Measurements from ENCODE around the gene CD99. TPM values are rescaled to one million over a fixed set of nuclear protein-coding genes. Genes with fewer than 3 reads are reported as not detected.

CD99 gene
- total RNA-seq, 4 donors from 2014 or later, result 162 to 192 (median 179) TPM

- DNase-seq (ENCODE audit: low spot score in 2 of 2), result no peak
- no peak overlapping the region for H3K4me3 ChIP-seq
- H3K36me3 ChIP-seq, result no peaks in the 10 kb centered on the region
- H3K27me3 ChIP-seq, result no peaks in the 10 kb centered on the region
- H3K4me1 ChIP-seq, result peaks cover 83% of the 10 kb centered on the region
- H3K9me3 ChIP-seq, result no peaks in the 10 kb centered on the region
- TF ChIP-seq POLR2AphosphoS5 (IDR thresholded peaks at IDR 0.05) (no peak), CTCF (IDR thresholded peaks at IDR 0.05) (no peak), POLR2A (IDR thresholded peaks at IDR 0.05) (no peak), EP300 (IDR thresholded peaks at IDR 0.05) (no peak)
- H3K27ac ChIP-seq, result no peak overlapping the region
- WGBS, result 96% methylated on average over 9 of the region's 9 CpGs
These were observed 9.6 kb downstream of the CD99 start for GRCh38 chrX:2700405-2701320.

- H3K4me3 ChIP-seq, result no peak overlapping the region
- H3K36me3 ChIP-seq, result no peaks in the 10 kb centered on the region
- DNase-seq (ENCODE audit: low spot score in 2 of 2), result no peak
- H3K9me3 ChIP-seq, result no peaks in the 10 kb centered on the region
- TF ChIP-seq POLR2A (IDR thresholded peaks at IDR 0.05) (no peak), POLR2AphosphoS5 (IDR thresholded peaks at IDR 0.05) (no peak), CTCF (IDR thresholded peaks at IDR 0.05) (no peak), EP300 (IDR thresholded peaks at IDR 0.05) (no peak)
- WGBS, result 58% methylated on average over 6 of the region's 6 CpGs
- H3K4me1 ChIP-seq, result peaks cover 83% of the 10 kb centered on the region
- no peaks in the 10 kb centered on the region for H3K27me3 ChIP-seq
- H3K27ac ChIP-seq, result no peak overlapping the region
These were observed 10.5 kb downstream of the CD99 start for GRCh38 chrX:2701600-2701999.

DNA sequence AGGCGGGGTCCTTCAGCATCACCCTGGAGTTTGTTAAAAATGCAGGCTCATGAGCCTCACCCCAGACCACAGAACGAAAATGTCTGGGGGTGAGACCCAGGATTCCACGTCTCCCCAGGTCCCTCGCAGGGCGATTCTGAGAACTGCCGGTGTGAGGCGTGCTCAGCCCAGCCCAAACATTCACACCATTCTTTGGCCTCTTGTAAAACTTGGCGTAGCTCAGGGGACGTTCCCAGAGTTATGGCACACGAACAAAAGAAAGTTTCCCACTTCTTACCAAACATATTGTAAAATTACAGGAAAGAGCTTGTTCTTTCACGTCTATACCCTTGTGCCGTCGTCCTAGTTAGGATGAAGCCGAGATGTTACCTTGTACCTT lies 12.9 kb downstream of the CD99 start:
- TF ChIP-seq POLR2AphosphoS5 (IDR thresholded peaks at IDR 0.05), result peak in 2 of 3 donors; percentile 74 to 85
- no peak for TF ChIP-seq POLR2A (IDR thresholded peaks at IDR 0.05)
- TF ChIP-seq CTCF (IDR thresholded peaks at IDR 0.05), result peak in 1 of 2 donors; percentile 70
- no peak for TF ChIP-seq EP300 (IDR thresholded peaks at IDR 0.05)
- Histone ChIP-seq H3K4me1 (peaks cover 83% of the 10 kb centered on the region), H3K4me3 (peak overlapping the region; percentile 16), H3K9me3 (no peaks in the 10 kb centered on the region), H3K36me3 (no peaks in the 10 kb centered on the region), H3K27ac (peak overlapping the region; percentile 87), H3K27me3 (no peaks in the 10 kb centered on the region)
- 15% methylated on average over 7 of the region's 14 CpGs for WGBS
- no peak for DNase-seq (ENCODE audit: low spot score in 2 of 2)

DNA sequence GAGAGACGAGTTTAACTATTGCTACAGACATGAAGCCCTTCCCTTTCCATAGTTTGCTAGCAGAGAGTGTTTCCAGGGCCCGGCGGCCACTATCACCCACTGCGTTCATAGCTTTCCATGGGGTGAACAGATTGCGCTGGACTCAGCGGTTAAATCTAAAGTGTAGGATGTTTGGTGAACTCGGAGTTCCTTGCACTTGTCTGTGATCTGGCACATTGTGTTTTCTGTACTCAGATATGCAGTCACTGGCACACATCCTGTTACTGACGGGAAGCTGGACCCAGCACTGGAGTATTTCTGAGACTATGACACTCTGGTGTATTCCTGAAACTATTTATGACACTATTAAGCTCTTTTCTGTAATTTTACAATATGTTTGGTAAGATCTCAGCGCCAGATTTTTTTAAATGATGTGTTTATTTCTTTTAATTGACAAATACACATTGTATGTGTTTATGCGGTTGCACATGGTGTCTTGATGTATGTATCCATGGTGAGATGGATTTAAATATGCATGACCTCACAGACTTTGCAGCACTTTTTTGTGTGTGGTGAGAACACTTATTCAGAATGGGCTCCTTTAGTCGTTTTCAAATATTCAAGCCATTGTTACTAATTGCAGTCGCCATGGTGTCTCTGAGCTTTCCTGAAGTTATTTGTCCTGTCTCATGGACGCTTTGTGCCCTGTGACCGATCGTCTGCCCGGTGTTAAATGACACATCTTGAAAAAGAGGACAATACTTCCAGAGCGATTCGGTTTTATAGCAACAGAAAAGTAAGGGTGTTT lies 14.1 kb downstream of the CD99 start:
- DNase-seq (ENCODE audit: low spot score in 2 of 2), result no peak
- H3K36me3 ChIP-seq, result no peaks in the 10 kb centered on the region
- H3K27me3 ChIP-seq, result no peaks in the 10 kb centered on the region
- H3K4me1 ChIP-seq, result peaks cover 86% of the 10 kb centered on the region
- H3K9me3 ChIP-seq, result no peaks in the 10 kb centered on the region
- H3K27ac ChIP-seq, result peak overlapping the region; percentile 87
- TF ChIP-seq CTCF (IDR thresholded peaks at IDR 0.05) (no peak), POLR2AphosphoS5 (IDR thresholded peaks at IDR 0.05) (peak in 2 of 3 donors; percentile 35 to 41)
- no peak overlapping the region for H3K4me3 ChIP-seq
- 75% methylated on average over 18 of the region's 18 CpGs for WGBS

- WGBS, result 8% methylated on average over 12 of the region's 12 CpGs
- peaks cover 9% of the 10 kb centered on the region for H3K36me3 ChIP-seq
- TF ChIP-seq POLR2A (IDR thresholded peaks at IDR 0.05) (no peak), EP300 (IDR thresholded peaks at IDR 0.05) (no peak), CTCF (IDR thresholded peaks at IDR 0.05) (no peak), POLR2AphosphoS5 (IDR thresholded peaks at IDR 0.05) (peak in 2 of 3 donors; percentile 83 to 91)
- peak; percentile 87 to 91 for DNase-seq (ENCODE audit: low spot score in 2 of 2)
- no peaks in the 10 kb centered on the region for H3K27me3 ChIP-seq
- H3K9me3 ChIP-seq, result no peaks in the 10 kb centered on the region
- peak overlapping the region; percentile 11 for H3K4me3 ChIP-seq
- peak overlapping the region; percentile 87 for H3K27ac ChIP-seq
- H3K4me1 ChIP-seq, result peaks cover 91% of the 10 kb centered on the region
These were observed 16.3 kb downstream of the CD99 start for GRCh38 chrX:2707334-2707760.
